H1 (cell line): ENCODE measurements around the gene SLC41A1. TPM values are rescaled to one million over a fixed set of nuclear protein-coding genes. Genes with fewer than 3 reads are reported as not detected.

Source experiments
- CTCF ChIA-PET: fragments of 300-600 bp; sonication (Branson Sonifier 250); formaldehyde crosslinking; loops from one replicate; lab custom pipeline; 2021; ENCODE audit not compliant: partially characterized antibody; lab: Charles Lee
- POLR2A ChIA-PET: fragments of 300-600 bp; sonication (Branson Sonifier 250); formaldehyde crosslinking; loops from one replicate; lab custom pipeline; 2021; ENCODE audit warnings: inconsistent platforms; ENCODE audit not compliant: partially characterized antibody; lab: Charles Lee
- DNase-seq, 2 experiments: peaks; one replicate each; pipeline versions ENCODE4 v3.0.0 to v3.0.0-alpha.2; 2010 to 2022; ENCODE audit warnings: low spot score in 2 of 2, low read depth in 1 of 2, mixed read lengths in 1 of 2
- FAIRE-seq: peaks from 2 replicates; lab custom pipeline; 2011; peaks lifted over from hg19 to GRCh38; lab: Jason Lieb, UNC
- H2AFZ ChIP-seq: 2 replicates; pipeline ENCODE4 v1.8.1; 2012; ENCODE audit warnings: low read length, inconsistent platforms
- H2AK5ac ChIP-seq: 2 replicates; pipeline ENCODE4 v1.6.1; 2013; ENCODE audit warnings: low read depth, low read length
- H2BK120ac ChIP-seq: replicated peaks from 2 replicates; pipeline ENCODE3; 2013; ENCODE audit warnings: low read depth, low read length, inconsistent platforms
- H2BK12ac ChIP-seq: 2 replicates; pipeline ENCODE4 v1.6.1; 2013; ENCODE audit warnings: low read depth, low read length
- H2BK15ac ChIP-seq: 2 replicates; pipeline ENCODE4 v1.6.1; 2013; ENCODE audit warnings: low read length
- H2BK20ac ChIP-seq: 2 replicates; pipeline ENCODE4 v1.6.1; 2013; ENCODE audit warnings: low read length
- H2BK5ac ChIP-seq: 2 replicates; pipeline ENCODE4 v1.6.1; 2013; ENCODE audit warnings: low read depth, low read length
- H3K14ac ChIP-seq: 2 replicates; pipeline ENCODE4 v1.6.1; 2013; ENCODE audit warnings: inconsistent platforms; ENCODE audit not compliant: insufficient read length
- H3K18ac ChIP-seq: 2 replicates; pipeline ENCODE4 v1.6.1; 2013; ENCODE audit warnings: low read length; ENCODE audit errors: extremely low read depth
- H3K23ac ChIP-seq: 2 replicates; pipeline ENCODE4 v1.6.1; 2013; ENCODE audit warnings: inconsistent platforms; ENCODE audit not compliant: insufficient read length
- H3K23me2 ChIP-seq: 2 replicates; pipeline ENCODE4 v1.6.1; 2013; ENCODE audit warnings: low read depth, low read length
- H3K27ac ChIP-seq: 2 replicates; pipeline ENCODE4 v1.6.1; 2011; ENCODE audit warnings: low read depth, low read length, inconsistent platforms
- H3K27me3 ChIP-seq, 4 experiments: replicated peaks in 1 of 4; 1 replicate in 1 of 4; 2 replicates in 3 of 4; pipeline versions ENCODE4 v1.6.1 to v1.8.1; 2011 to 2013; ENCODE audit warnings: low read length in 3 of 4, mild to moderate bottlenecking in 3 of 4, inconsistent platforms in 2 of 4, mixed read lengths in 2 of 4, moderate library complexity in 1 of 4; ENCODE audit not compliant: control insufficient read depth in 3 of 4, insufficient read depth in 3 of 4; ENCODE audit errors: extremely low read depth in 1 of 4
- H3K36me3 ChIP-seq, 4 experiments: 2 replicates each; pipeline versions ENCODE4 v1.6.1 to v1.8.1; 2011 to 2013; ENCODE audit warnings: mild to moderate bottlenecking in 4 of 4, low read length in 3 of 4, moderate library complexity in 2 of 4, control low read depth in 1 of 4, inconsistent platforms in 1 of 4; ENCODE audit not compliant: insufficient read depth in 4 of 4, control insufficient read depth in 2 of 4
- H3K4ac ChIP-seq: replicated peaks from 2 replicates; pipeline ENCODE3; 2013; ENCODE audit warnings: low read length, low read depth, mixed read lengths, inconsistent platforms; ENCODE audit not compliant: insufficient read length
- H3K4me1 ChIP-seq, 4 experiments: replicated peaks in 1 of 4; 1 replicate in 1 of 4; 2 replicates in 3 of 4; pipeline versions ENCODE4 v1.6.1 to v1.8.1; 2011 to 2013; ENCODE audit warnings: low read length in 3 of 4, inconsistent platforms in 2 of 4, mixed read lengths in 1 of 4; ENCODE audit not compliant: insufficient read depth in 4 of 4, control insufficient read depth in 3 of 4
- H3K4me2 ChIP-seq, 2 experiments: 2 replicates each; pipeline versions ENCODE4 v1.6.1 to v1.8.1; 2011 to 2013; ENCODE audit warnings: low read depth in 2 of 2, low read length in 2 of 2, control low read depth in 1 of 2, inconsistent platforms in 1 of 2, mild to moderate bottlenecking in 1 of 2; ENCODE audit not compliant: insufficient read depth in 1 of 2
- H3K4me3 ChIP-seq, 4 experiments: fragments of 200-600, 300-600 bp in 1 of 4; sonication (generic), shearing (Covaris generic), sonication (Bioruptor Twin) in 1 of 4; 2 replicates each; pipeline versions ENCODE4 v1.5.1 to v1.8.1; 2011 to 2016; ENCODE audit warnings: low read length in 4 of 4, low read depth in 3 of 4, control low read depth in 2 of 4, inconsistent platforms in 2 of 4, mild to moderate bottlenecking in 2 of 4, mixed read lengths in 1 of 4, moderate library complexity in 1 of 4; ENCODE audit not compliant: insufficient read depth in 2 of 4; ENCODE audit errors: extremely low read depth in 1 of 4
- H3K56ac ChIP-seq: replicated peaks from 2 replicates; pipeline ENCODE3; 2013; ENCODE audit warnings: low read depth, mild to moderate bottlenecking, mixed read lengths, low read length, inconsistent platforms; ENCODE audit not compliant: insufficient read length
- H3K79me1 ChIP-seq: 2 replicates; pipeline ENCODE4 v1.6.1; 2013; ENCODE audit warnings: low read depth, low read length, control low read depth
- H3K79me2 ChIP-seq, 2 experiments: 2 replicates each; pipeline versions ENCODE4 v1.6.1 to v1.8.1; 2012 to 2013; ENCODE audit warnings: low read length in 2 of 2, mild to moderate bottlenecking in 2 of 2, inconsistent platforms in 1 of 2; ENCODE audit not compliant: insufficient read depth in 2 of 2, control insufficient read depth in 1 of 2
- H3K9ac ChIP-seq, 4 experiments: replicated peaks in 1 of 4; 1 replicate in 1 of 4; 2 replicates in 3 of 4; pipeline versions ENCODE4 v1.6.1 to v1.8.1; 2011 to 2013; ENCODE audit warnings: low read depth in 3 of 4, low read length in 3 of 4, control low read depth in 2 of 4, mild to moderate bottlenecking in 2 of 4, moderate library complexity in 2 of 4, inconsistent platforms in 1 of 4; ENCODE audit errors: extremely low read depth in 1 of 4
- H3K9me3 ChIP-seq, 2 experiments: 2 replicates each; pipeline versions ENCODE4 v1.6.1 to v1.8.1; 2012 to 2013; ENCODE audit warnings: mild to moderate bottlenecking in 2 of 2, moderate library complexity in 2 of 2, control low read depth in 1 of 2, inconsistent platforms in 1 of 2, low read depth in 1 of 2, low read length in 1 of 2, mixed read lengths in 1 of 2; ENCODE audit not compliant: insufficient read depth in 2 of 2
- H4K20me1 ChIP-seq, 2 experiments: replicated peaks in 1 of 2; 2 replicates each; pipeline versions ENCODE3 to v1.8.1; 2011 to 2013; ENCODE audit warnings: inconsistent platforms in 2 of 2, low read length in 2 of 2, mild to moderate bottlenecking in 1 of 2; ENCODE audit not compliant: insufficient read depth in 2 of 2, control insufficient read depth in 1 of 2
- H4K5ac ChIP-seq: 2 replicates; pipeline ENCODE4 v1.6.1; 2013; ENCODE audit warnings: low read length, low read depth, mixed read lengths, inconsistent platforms; ENCODE audit not compliant: insufficient read length
- H4K8ac ChIP-seq: 2 replicates; pipeline ENCODE4 v1.8.0; 2013; ENCODE audit warnings: mild to moderate bottlenecking, moderate library complexity, low read length, inconsistent platforms; ENCODE audit not compliant: insufficient read depth; ENCODE audit errors: extremely low read depth
- H4K91ac ChIP-seq: replicated peaks from 2 replicates; pipeline ENCODE3; 2013; ENCODE audit warnings: low read length, mixed read lengths, inconsistent platforms; ENCODE audit not compliant: insufficient read length
- MAFK ChIP-seq: IDR thresholded peaks from 2 replicates; pipeline ENCODE4 v1.6.1; 2012; ENCODE audit warnings: low read depth, mild to moderate bottlenecking, improper control_type of control experiment, low read length
- WGBS, 2 experiments: shearing (Covaris generic) in 1 of 2; methylation state at CpG; one replicate each; pipeline versions ENCODE4 v1.1.6 to v1.1.7; 2013 to 2015; ENCODE audit warnings: low lambda C conversion rate in 2 of 2, mixed read lengths in 2 of 2, inconsistent platforms in 1 of 2, low coverage in 1 of 2, missing lambda C conversion rate in 1 of 2; ENCODE audit not compliant: insufficient replicate concordance in 2 of 2, insufficient coverage in 1 of 2, insufficient read length in 1 of 2; ENCODE audit errors: extremely low coverage in 1 of 2, missing lambda C conversion rate in 1 of 2; 5-methylcytosine and 5-hydroxymethylcytosine counted together
- polyA plus RNA-seq, 7 experiments: library from polyadenylated mRNA; depleted of rRNA in 3 of 7; stranded (reverse) in 5 of 7; unstranded in 2 of 7; fragments of >200 nt in 5 of 7; fragments of 200-250 nt in 2 of 7; gene quantifications; 1 replicate in 5 of 7; 2 replicates in 1 of 7; 4 replicates in 1 of 7; pipeline versions ENCODE4 v1.2.1 to v1.2.3, GENCODE V29; 2011 to 2013; ENCODE audit warnings: missing spikeins in 2 of 7, mixed read lengths in 2 of 7
- total RNA-seq: library from RNA; stranded (reverse); fragmentation: NEBNext Ultra II Directional; extraction: Animal tissue kit (Norgen Biotek cat#: 25700); gene quantifications from 2 replicates; pipeline ENCODE4 v1.2.1, GENCODE V29; 2021

SLC41A1 gene
- total and polyA plus RNA-seq, 2 of the 8 experiments (the other 6 are each of a cell fraction or from before 2014, with no cell fraction given) = 41.2 to 42.3 TPM

GRCh38 chr1:205767248-205767647 is 45.8 kb downstream of the SLC41A1 start:
- Histone ChIP-seq H2BK5ac (no peak overlapping the region), H3K9ac (no peak overlapping the region), H3K23ac (no peak overlapping the region), H3K27ac (no peak overlapping the region), H2BK120ac (no peak overlapping the region), H4K91ac (no peak overlapping the region), H3K27me3 (no peaks in the 10 kb centered on the region), H4K8ac (no peak overlapping the region), H2AFZ (no peak overlapping the region), H3K4me3 (no peak overlapping the region), H3K23me2 (no peaks in the 10 kb centered on the region), H2AK5ac (no peak overlapping the region), H4K5ac (no peak overlapping the region), H3K36me3 (no peaks in the 10 kb centered on the region), H3K79me2 (no peaks in the 10 kb centered on the region), H3K4ac (no peak overlapping the region), H2BK15ac (no peak overlapping the region), H3K4me2 (no peak overlapping the region), H3K56ac (no peak overlapping the region), H3K18ac (no peak overlapping the region), H4K20me1 (no peaks in the 10 kb centered on the region), H2BK12ac (no peak overlapping the region), H3K4me1 (no peaks in the 10 kb centered on the region), H3K14ac (no peak overlapping the region), H3K9me3 (no peaks in the 10 kb centered on the region), H3K79me1 (no peaks in the 10 kb centered on the region), H2BK20ac (no peak overlapping the region)
- DNase-seq (no peak), FAIRE-seq (no peak)
- WGBS, 2 experiments = 88% methylated on average over 3 of the region's 3 CpGs; no CpG with 5 or more reads in 1 of the 2 experiments
- ChIA-PET POLR2A (no interaction called here), CTCF (no interaction called here)
- peak; percentile 63; the same call in 1 of the 2 replicates for TF ChIP-seq MAFK
